Peyer's patch (tissue), 4 donors: ENCODE results near the gene RAB8A.

Experiments used
- POLR2A ChIP-seq, 2 donors: fragments of 450-650 bp; IDR thresholded peaks; one replicate each; pipeline ENCODE4 v1.5.1; 2017; ENCODE audit warnings: antibody characterized with exemption in 2 of 2, mild to moderate bottlenecking in 2 of 2, moderate library complexity in 2 of 2
- TF ChIP-seq, protein P1 (sequence below), 6 experiments: fragments of 450-650 bp in 4 of 6; fragments of 200-600 bp in 2 of 6; sonication (generic) in 1 of 6; IDR thresholded peaks; one replicate each; pipeline ENCODE4 v1.5.1; 2017 to 2019; ENCODE audit warnings: antibody characterized with exemption in 6 of 6, mild to moderate bottlenecking in 3 of 6, moderate library complexity in 1 of 6

GRCh38 chr19:16066611-16067104 is 45.0 kb upstream of the RAB8A start:
- TF ChIP-seq, protein P1, sequence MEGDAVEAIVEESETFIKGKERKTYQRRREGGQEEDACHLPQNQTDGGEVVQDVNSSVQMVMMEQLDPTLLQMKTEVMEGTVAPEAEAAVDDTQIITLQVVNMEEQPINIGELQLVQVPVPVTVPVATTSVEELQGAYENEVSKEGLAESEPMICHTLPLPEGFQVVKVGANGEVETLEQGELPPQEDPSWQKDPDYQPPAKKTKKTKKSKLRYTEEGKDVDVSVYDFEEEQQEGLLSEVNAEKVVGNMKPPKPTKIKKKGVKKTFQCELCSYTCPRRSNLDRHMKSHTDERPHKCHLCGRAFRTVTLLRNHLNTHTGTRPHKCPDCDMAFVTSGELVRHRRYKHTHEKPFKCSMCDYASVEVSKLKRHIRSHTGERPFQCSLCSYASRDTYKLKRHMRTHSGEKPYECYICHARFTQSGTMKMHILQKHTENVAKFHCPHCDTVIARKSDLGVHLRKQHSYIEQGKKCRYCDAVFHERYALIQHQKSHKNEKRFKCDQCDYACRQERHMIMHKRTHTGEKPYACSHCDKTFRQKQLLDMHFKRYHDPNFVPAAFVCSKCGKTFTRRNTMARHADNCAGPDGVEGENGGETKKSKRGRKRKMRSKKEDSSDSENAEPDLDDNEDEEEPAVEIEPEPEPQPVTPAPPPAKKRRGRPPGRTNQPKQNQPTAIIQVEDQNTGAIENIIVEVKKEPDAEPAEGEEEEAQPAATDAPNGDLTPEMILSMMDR (IDR thresholded peaks at IDR 0.05) = peak in 4 of 6 experiments; percentile 40 to 69 (median 55)
- no peak for TF ChIP-seq POLR2A (IDR thresholded peaks at IDR 0.05)
